ENCODE measurements around the gene BHLHE40.

BHLHE40 gene

DNA sequence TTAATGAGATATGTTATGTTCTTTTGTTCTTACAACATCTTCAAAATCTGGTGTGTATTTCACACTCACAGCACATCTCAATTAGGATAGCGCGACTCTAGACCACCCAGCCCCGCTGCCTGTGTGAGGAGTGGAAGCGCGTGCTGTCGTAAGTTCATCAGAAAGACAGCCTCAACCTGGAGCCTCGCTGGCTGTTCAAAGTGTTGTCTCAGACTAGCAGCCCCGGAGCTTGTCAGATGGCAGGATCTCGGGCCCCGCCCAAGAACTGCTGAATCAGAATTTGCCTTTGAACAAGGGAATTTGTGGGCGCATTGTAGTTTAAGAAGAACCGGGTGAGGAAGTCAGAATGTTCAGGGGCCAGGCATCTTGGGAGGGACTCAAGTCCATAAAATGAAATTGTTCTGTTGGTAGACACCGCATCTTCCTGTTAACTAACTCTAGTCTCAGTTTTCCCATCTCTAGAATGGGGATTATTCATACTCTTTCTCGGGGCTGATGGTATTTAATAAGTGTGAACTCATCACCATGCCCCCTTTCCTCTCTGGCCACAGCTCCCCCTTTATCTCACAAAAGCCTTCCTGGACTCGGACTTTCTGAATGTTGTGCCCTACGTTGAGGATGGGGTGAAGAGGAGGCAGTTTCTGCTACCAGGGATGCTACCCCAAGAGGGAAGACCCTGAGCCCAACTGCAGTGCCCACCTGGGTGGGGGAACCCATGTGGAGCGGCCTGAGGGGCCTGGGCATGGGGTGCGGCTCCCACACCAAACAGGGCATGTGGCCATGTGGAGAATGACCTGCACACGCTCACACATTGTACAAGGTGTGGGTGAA is 40.4 kb downstream of the BHLHE40 start:
- DNase-seq (ENCODE audit: low read depth) = peak; percentile 55

DNA sequence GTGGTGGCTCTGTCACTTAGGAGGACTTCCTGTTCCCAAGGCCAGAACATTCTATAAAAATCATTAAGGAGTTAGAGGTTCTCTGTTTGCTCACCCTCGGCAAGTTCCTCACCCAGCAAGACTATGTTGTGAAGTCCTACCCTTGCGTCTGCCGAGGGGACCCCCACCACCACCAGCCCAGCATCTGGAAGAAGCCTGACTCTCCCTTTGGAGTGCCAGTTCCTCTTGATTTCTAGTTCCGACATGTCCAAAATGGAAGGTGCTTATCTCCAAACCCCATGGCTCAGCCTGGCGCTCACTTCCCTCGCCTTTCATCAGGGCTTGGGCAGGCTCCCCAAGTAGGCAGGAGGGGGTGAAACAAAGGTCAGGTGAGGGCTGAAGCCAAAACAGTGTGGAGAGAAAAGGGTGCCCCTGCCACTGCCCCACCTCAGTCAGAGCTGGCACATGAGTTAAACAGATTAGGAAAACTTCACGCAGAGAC is 41.0 kb downstream of the BHLHE40 start:
- DNase-seq (ENCODE audit: low read depth) = no peak

DNA sequence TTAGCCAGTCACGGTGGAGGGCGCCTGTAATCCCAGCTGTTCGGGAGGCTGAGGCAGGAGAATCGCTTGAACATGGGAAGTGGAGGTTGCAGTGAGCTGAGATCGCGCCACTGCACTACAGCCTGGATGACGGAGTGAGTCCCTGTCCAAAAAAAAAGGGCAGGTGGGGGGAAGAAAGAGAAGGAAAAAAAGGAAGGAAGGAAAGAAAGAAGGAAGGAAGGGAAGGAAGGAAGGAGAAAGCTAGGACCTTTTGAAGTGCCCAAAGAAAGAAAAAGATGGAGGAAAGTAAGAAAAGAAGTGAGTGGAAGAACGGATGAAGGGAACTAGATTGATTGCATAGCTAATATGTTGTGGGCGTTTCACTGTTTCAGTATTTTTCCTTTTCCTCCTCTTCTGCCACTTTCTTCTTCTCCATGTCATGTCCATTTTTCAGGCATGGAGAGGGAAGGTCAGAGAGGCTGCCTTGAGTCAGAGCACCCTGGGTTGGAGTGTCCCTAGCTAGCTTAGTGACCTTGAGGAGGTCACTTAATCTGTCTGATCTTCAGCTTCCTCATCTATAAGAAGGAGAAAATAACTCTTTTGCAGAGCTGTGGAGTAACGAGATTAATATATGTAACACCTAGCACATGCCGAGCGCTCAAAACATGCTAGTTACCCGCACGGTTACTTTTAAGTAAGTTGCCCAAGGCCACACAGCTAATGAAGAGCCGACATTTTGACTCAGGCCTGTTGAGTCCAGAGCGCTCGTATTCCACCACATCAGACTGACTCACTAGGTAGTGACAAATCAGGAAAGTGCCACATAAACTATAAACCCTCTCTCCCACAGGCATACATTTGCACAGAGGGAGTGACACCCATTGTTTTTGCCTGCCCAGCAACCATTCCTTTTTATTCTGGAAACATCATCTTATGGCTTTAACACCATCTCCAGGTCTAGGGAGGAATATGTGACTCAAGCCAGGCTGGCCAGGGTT is 42.2 kb downstream of the BHLHE40 start:
- DNase-seq (ENCODE audit: low read depth) = no peak

DNA sequence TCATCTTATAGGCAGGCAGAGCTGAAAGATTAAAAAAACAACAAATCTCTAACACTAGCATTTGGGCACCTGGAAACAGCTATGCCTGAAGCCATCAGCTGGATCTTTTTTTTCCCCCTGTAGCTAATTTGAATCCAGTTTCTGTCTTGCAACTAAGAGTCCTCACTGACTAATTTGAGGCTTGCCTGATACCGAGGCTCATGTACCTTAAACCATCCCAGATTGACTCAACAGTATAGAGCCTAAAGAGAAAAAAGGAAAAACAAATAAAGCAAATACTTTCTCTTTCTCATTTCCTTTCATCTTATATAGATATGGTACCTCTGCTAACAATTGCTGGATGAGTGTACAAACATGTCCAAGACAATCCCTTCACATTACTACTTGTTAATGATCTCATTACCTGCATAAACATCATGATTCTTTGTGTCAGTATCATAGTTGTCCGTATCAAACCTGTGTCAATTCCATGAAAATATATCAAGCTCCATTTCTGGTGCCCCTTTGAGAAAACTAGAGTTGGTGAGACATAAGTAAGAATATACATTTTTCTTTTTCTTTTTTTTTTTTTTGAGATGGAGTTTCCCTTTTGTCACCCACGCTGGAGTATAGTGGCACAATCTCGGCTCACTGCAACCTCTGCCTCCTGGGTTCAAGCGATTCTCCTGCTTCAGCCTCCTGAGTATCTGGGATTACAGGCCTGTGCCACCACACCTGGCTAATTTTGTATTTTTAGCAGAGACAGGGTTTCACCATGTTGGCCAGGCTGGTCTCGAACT is 43.1 kb downstream of the BHLHE40 start:
- no peak for DNase-seq (ENCODE audit: low read depth)

DNA sequence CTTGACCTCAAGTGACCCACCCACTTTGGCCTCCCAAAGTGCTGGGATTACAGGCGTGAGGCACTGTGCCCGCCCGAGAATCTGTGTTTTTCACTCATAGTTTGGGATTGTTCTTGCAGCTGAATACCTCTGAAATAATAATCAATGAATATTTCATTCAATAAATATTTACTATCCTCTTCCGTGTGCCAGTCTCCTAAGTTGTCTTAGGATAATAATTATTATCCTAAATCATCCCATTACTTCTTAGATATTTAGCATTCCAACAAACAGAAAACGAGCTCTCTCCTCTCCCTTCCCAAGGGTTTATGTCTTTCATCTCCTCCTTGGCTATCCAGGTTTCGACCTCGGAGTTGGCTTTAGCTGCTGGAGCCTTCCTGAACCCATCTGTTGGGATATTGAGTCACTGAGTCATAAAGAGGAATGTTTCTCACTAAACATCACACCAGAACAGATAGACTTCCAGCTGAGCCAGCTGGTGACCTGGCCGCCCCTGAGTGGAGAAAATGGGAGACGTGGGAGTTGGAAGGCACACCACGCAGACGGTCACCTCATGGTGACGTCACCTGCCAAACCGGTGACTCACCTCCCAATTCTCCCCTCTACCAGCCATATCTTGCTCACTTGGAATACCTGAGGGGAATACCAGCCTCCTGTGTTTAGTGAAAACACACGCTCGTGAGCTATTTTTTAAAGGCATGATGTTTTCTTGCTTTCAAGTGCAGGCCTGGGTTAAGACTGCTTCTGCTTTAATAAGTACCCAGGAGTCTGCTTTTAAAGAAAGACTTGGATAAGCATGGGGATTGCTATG is 43.9 kb downstream of the BHLHE40 start:
- DNase-seq (ENCODE audit: low read depth) = no peak

DNA sequence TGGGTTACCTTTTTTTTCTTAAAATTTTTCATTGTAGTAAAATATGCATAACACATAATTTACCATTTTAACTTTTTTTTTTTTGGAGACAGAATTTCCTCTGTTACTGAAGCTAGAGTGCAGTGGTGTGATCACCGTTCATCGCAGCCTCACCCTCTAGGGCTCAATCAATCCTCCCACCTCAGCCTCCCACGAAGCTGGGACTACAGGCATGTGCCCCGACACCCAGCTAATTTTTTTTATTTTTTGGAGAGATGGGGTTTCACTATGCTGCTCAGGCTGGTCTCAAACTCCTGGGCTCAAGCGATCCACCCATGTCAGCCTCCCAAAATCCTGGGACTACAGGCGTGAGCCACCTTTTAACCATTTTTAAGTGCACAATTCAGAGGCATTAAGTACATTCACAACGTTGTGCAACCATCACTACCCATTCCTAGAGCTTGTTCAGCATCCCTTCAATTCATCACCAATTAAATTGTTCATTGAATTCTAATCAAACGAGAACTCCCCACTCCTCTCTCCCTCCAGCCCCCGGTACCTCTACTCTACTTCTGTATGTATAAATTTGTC is 44.6 kb downstream of the BHLHE40 start:
- no peak for DNase-seq (ENCODE audit: low read depth)

DNA sequence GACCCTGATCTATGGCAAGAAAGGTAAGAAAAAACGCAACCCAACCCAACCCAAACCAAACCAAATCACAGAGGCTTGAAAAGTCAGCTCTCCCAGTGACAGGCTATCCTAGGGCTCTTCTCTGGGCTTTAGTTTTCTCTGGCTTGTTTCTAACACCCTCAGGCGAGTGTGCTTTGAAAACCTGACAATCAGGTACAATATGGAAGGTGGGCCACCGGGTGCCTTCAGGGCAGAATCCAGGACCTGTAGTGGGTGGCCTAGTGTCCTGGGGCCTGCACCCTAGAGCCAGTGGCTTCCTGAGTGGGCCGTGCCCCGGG is 46.8 kb downstream of the BHLHE40 start:
- no peak for DNase-seq (ENCODE audit: low read depth)

DNA sequence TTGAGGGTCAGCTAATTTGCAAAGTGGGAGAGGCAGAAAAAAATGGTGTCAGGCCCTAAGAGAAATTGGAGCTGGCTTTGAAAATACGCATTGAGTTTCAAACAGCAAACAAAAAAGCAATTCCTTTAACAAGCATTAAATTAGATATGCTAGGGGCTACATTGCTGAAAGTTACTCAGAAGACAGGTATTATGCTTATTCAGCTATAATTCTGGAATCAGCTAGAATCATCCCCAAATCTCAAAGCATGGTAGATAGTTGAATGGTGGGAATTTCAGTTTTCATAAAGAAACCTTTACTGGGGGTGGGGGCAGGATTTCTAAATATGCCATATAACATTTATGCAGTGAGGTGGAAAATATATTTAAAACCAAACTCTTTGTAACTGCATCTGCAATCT is 50.5 kb downstream of the BHLHE40 start:
- no peak for DNase-seq (ENCODE audit: low read depth)

DNA sequence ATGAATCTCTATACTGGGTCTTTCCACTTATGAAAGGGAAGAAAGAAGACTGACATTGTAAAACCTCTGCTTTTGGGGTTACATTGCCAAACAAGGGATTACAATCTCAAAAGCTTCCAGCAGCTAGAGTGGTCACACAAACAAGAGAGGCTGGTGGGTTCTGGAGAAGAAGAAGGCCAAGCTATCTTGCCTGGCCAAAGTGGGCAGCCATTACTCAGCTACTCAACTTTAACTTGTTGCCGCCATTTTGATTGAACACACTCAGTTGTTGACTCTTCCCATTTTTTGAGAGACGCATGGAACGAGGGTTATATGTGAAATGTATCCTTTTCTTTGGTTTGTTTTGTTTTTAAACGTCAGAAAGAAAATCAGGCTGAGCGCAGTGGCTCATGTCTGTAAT is 50.9 kb downstream of the BHLHE40 start:
- DNase-seq (ENCODE audit: low read depth) = no peak

DNA sequence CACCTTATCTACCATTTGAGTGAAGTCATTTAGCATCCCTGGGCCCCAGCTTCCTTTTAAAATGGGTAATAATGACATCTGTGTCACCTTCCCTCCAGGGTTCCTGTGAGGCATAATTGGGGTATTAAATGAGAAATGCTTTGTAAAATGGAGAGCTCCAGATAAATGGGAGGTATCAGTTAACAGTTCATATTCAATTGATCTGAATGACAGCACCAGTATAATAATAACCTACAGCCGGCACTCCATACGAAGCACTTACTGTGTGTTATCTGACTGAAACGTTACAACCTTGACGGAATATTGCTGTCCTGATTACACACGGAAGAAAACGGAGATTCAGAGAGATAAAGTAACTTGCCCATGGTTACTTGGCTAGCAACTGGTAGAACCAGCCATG is 53.6 kb downstream of the BHLHE40 start:
- DNase-seq (ENCODE audit: low read depth) = no peak

Data from activated T-helper 9 cell treated with anti-CD3 and anti-CD28 coated beads, Interleukin-2, amount 50 U/mL, for 16 hours (primary cell).